GM23338 (cell line): ENCODE data around the gene MUC12.
"Not testable (repeated sequence)": the region's sequence is repeated elsewhere in the genome, so short reads cannot be mapped to it uniquely, and the experiment has no call there.

Experiments
- CTCF ChIP-seq, 2 experiments: fragments of 200-600 bp in 1 of 2; sonication (generic) in 1 of 2; conservative IDR thresholded peaks; 2 replicates each; pipeline versions ENCODE4 v1.5.1 to v1.6.1; 2016 to 2017; ENCODE audit warnings: antibody characterized with exemption in 2 of 2, low read depth in 2 of 2, mild to moderate bottlenecking in 2 of 2, moderate library complexity in 1 of 2
- EZH2 ChIP-seq: fragments of 200-600 bp; sonication (generic); IDR thresholded peaks from one replicate; pipeline ENCODE4 v1.8.0; 2017; ENCODE audit warnings: antibody characterized with exemption, mild to moderate bottlenecking, low read depth; ENCODE audit not compliant: unreplicated experiment
- EZH2phosphoT487 ChIP-seq: fragments of 200-600 bp; sonication (generic); IDR thresholded peaks from one replicate; pipeline ENCODE4 v1.8.1; 2018; ENCODE audit warnings: antibody characterized with exemption; ENCODE audit not compliant: unreplicated experiment
- NANOG ChIP-seq: IDR thresholded peaks from 2 replicates; pipeline ENCODE4 v1.6.1; 2016; ENCODE audit warnings: antibody characterized with exemption, borderline replicate concordance
- POLR2AphosphoS5 ChIP-seq: IDR thresholded peaks from 2 replicates; pipeline ENCODE4 v1.6.1; 2016; ENCODE audit warnings: antibody characterized with exemption, low read depth
- REST ChIP-seq: IDR thresholded peaks from one replicate; pipeline ENCODE4 v1.6.1; 2018; ENCODE audit warnings: antibody characterized with exemption; ENCODE audit not compliant: unreplicated experiment

GRCh38 chr7:100919779-100920437 lies 49.5 kb upstream of the MUC12 start:
- not testable (repeated sequence) for TF ChIP-seq CTCF (conservative IDR thresholded peaks at IDR 0.05; ENCODE audit: low read depth in 2 of 2); REST; EZH2; POLR2AphosphoS5; EZH2phosphoT487; NANOG
